ENCODE measurements around the gene DNAJC12. TPM values are rescaled to one million over a fixed set of nuclear protein-coding genes. Genes with fewer than 3 reads are reported as not detected.
"Not testable (repeated sequence)": the region's sequence is repeated elsewhere in the genome, so short reads cannot be mapped to it uniquely, and the experiment has no call there.

DNAJC12 gene
- total RNA-seq, 1 experiment from 2014 or later = 3.2 TPM

GRCh38 chr10:67793313-67793712, 44.7 kb downstream of the DNAJC12 start:
- DNase-seq (ENCODE audit: low read depth) = no peak

GRCh38 chr10:67792653-67793052, 45.3 kb downstream of the DNAJC12 start:
- DNase-seq (ENCODE audit: low read depth) = no peak

GRCh38 chr10:67790534-67791408, 47.2 kb downstream of the DNAJC12 start:
- DNase-seq (ENCODE audit: low read depth) = no peak

GRCh38 chr10:67789769-67790168, 48.2 kb downstream of the DNAJC12 start:
- no peak for DNase-seq (ENCODE audit: low read depth)

- DNase-seq (ENCODE audit: low read depth) = peak; percentile 56
Observed at GRCh38 chr10:67788028-67788886, 49.7 kb downstream of the DNAJC12 start.

- DNase-seq (ENCODE audit: low read depth) = no peak
Observed at GRCh38 chr10:67785098-67785497, 52.9 kb downstream of the DNAJC12 start.

GRCh38 chr10:67784474-67784873, 53.5 kb downstream of the DNAJC12 start:
- no peak for DNase-seq (ENCODE audit: low read depth)

GRCh38 chr10:67783606-67784294, 54.2 kb downstream of the DNAJC12 start:
- DNase-seq (ENCODE audit: low read depth) = no peak

DNA sequence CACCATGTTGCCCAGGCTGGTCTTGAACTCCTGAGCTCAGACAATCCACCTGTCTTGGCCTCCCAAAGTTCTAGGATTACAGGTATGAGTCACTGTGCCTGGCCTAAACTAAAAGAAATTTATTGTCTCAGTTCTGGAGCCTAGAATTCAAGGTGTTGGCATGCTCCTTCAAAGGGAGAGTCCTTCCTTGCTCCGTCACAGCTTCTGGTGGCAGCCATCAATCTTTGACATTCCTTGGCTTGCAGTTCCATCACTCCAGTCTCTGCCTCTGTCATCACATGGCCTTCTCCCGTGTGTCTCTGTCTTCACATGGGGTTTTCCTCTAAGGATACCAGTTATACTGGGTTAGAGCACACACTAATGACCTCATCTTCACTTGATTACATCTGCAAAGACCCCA, 55.5 kb downstream of the DNAJC12 start:
- DNase-seq (ENCODE audit: low read depth) = no peak

DNA sequence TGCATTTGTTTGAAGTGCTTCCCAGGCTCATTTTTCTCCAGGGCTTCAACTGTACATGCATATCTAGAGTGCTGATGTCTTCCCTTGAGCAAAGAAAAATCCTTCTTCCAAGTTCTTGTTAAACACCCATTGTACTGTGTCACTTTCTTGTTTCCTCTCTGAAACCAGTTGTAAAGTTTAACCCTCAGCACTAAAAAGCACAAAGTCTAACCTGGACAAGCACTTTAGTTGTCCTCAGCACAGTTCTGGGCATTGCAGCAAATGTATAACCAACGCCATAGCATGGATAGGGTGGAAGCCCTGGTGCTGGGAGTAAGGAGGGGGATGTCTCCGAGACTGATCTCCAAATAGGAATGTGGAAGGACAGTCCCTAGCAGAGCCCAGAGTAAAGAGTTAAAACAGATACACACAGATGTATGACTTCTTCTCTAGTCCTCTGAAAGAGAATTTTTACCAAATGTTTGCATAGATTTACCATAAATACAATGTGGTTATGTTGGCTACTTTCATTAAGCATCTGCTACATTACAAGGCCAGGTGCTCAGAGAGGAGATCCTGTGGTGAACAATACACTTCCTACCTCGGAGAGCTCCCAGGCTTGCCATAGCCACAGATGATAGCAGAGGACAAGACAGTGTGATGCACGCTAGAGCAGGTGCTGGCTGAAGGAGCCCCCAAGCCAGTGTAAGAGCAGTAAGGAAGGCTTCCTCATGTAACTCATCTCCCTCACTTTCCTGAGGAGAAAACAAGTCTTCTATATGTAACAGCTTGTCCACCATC, 57.0 kb downstream of the DNAJC12 start:
- DNase-seq (ENCODE audit: low read depth) = no peak

- not testable (repeated sequence) for DNase-seq (ENCODE audit: low read depth)
Observed at GRCh38 chr10:67780204-67780621, 57.8 kb downstream of the DNAJC12 start.

DNA sequence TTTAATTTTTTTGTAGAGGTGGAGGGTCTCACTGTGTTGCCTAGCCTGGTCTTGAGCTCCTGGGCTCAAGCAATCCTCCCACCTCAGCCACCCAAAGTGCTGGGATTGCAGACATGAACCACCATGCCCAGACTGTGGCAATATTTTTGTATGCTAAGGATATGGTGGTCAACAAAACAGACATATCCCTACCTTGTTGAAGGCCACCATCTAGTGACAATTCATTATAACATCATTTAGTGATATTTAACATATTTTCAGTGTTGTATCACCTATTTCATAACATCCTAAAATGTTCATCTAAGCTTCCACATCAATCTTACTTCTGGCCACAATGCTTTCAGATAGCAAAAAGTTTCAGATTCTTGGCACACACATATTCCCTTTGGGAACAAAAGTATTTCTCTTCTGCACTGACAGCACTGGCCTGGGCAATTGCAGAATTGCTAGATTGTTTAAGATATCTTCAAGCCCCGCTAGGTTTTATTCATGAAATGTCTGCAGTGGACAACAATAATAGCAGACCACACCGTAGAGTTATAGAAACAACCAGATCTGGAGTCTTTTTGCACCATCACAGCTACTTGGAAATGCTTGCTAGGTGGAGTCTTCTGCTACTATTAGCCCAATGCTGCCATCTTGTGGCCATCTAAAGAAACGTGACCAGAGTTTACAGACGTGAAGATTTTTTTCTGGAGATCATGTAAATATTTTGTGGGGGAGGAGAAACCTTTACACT, 58.4 kb downstream of the DNAJC12 start:
- DNase-seq (ENCODE audit: low read depth) = peak; percentile 65

- no peak for DNase-seq (ENCODE audit: low read depth)
Observed at GRCh38 chr10:67776371-67776770, 61.6 kb downstream of the DNAJC12 start.

DNA sequence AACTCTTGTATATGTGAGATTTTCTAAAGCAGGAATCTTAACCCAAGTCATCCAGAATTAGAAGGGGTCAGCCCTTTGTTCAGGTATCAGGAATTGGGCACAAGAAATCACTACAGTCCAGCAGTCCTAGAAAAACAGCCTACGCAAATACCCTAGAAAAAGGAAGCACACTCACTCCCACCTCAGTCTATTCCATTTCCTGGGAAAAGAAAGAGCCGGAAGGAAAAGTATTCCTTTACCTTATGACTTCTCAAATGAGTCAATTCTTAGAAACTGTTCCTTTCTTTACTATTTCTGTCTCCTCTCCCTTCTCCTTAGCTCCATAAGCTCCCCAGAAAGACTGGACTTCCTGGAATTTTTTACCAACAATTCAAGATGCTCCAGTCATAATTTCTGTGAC, 62.7 kb downstream of the DNAJC12 start:
- no peak for DNase-seq (ENCODE audit: low read depth)

DNA sequence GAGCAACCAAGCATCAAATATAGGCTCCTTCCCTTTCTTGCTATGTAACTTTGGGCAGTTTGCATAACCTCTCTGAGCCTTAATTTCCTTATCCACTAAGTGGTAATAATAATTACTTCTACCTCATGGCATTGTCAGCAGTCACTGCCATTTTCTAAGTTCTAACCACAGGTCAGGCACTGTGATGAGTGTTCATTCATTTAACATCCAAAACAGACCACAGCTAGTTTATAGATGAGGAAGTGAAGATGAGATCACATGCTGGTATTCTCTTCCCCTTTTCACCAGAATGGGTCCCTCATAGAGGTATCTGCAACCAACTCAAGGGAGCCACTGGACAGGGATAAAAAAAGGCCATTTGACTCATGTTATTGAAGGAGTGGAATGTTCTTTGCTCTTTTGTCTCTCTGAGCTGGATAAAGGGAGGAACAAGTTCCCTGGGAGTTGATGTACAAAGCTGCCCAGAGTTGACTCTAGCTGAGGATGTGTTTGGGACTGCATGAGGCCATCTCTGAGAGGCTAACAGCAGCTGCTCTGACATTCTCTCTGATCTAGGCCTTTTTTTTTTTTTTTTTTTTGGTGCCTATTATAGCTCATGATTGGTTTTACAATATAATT, 65.0 kb downstream of the DNAJC12 start:
- DNase-seq (ENCODE audit: low read depth) = no peak

- no peak for DNase-seq (ENCODE audit: low read depth)
Observed at GRCh38 chr10:67772151-67772550, 65.8 kb downstream of the DNAJC12 start.

DNA sequence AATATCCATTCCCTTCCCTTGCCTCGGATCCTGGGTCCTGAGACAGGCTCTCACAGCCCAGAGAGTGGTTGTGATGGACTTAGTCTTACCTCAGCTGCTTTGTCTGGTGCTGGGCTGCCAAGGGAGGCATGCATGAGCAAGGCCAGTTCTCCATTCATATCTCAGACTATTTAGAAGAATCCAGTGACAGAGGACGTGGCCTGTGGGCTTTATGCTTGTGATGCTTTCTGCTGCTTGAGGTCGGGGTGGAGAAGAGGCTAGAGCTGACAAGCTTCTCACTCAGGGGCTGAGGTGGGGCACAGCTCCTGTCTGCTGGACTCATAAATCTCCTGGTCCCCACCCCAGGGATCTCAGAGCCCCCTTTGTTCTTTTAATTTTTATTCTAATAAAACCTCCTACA, 66.8 kb downstream of the DNAJC12 start:
- DNase-seq (ENCODE audit: low read depth) = no peak

DNA sequence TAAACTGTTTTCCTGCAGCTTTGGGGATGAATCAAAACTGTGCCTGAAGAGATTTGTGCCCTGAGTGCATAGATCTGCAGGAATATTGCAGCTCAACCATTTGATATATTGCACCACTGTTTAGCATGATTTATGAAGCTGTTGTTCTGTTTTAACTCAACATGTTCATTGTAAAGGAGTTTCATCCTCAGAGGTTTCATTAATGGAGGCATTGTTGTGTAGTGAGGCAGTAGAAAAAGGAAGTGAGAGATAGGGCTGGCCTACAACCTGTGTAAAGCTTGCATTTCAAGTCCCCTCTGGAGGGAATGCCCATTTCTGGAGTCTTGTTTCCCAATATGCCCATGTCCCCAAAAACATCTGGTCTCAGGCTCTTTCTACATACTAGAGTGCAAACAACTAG, 67.5 kb downstream of the DNAJC12 start:
- DNase-seq (ENCODE audit: low read depth) = no peak

GRCh38 chr10:67767244-67767643, 70.7 kb downstream of the DNAJC12 start:
- no peak for DNase-seq (ENCODE audit: low read depth)
